HFFc6 (cell line): ENCODE data around the gene RXFP2. TPM values are rescaled to one million over a fixed set of nuclear protein-coding genes. Genes with fewer than 3 reads are reported as not detected.

ENCODE experiments used
- DNase-seq: peaks from one replicate; pipeline ENCODE4 v3.0.0-alpha.2; 2018
- H3K27ac Mint-ChIP-seq: 2 replicates; pipeline ENCODE4 v1.8.0; 2020; ENCODE audit warnings: mild to moderate bottlenecking, mixed read lengths
- H3K27me3 Mint-ChIP-seq: 2 replicates; pipeline ENCODE4 v1.8.0; 2021; ENCODE audit warnings: mild to moderate bottlenecking, moderate library complexity, mixed read lengths; ENCODE audit not compliant: insufficient read depth
- H3K36me3 Mint-ChIP-seq: 2 replicates; pipeline ENCODE4 v1.8.0; 2021; ENCODE audit warnings: low read depth, mixed read lengths
- H3K4me1 Mint-ChIP-seq: 2 replicates; pipeline ENCODE4 v1.8.0; 2020; ENCODE audit warnings: low read depth, mixed read lengths
- H3K4me3 Mint-ChIP-seq: 2 replicates; pipeline ENCODE4 v1.8.0; 2020; ENCODE audit warnings: mild to moderate bottlenecking, moderate library complexity, mixed read lengths
- H3K9me3 Mint-ChIP-seq: 2 replicates; pipeline ENCODE4 v1.8.0; 2020; ENCODE audit warnings: mild to moderate bottlenecking, mixed read lengths
- total RNA-seq, 6 experiments: library from RNA; stranded (reverse); fragmentation: NEBNext Ultra II Directional; extraction: Animal tissue kit (Norgen Biotek cat#: 25700); gene quantifications; 2 replicates in 1 of 6; 3 replicates in 5 of 6; pipeline ENCODE4 v1.2.3, GENCODE V29; 2021
- TF ChIP-seq, protein P1 (sequence below): fragments of 200-600 bp; sonication (generic); IDR thresholded peaks from 2 replicates; pipeline ENCODE4 v1.5.0; 2021; ENCODE audit warnings: antibody characterized with exemption, mild to moderate bottlenecking

RXFP2 gene
- total RNA-seq, 6 experiments from 2014 or later, result not detected

DNA sequence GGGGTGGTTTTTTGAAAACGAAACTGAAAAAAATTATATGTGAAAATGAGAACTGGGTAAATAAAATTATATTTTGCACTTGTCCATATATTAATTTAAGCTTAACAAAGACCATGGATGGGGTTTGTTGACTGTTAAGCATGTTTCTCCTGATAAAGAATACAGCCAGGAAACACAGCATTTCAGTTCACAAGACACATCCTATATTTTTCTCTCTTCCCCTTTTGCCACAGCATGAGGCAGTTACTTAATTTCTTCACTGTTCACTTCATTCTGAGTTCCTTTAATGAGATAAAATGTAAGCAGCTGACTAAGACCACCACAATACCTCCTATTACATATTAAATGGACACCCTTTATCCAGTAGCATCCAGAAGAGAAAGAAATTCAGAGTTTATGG, 64.0 kb downstream of the RXFP2 start:
- Mint-ChIP-seq H3K27me3 (peaks cover 3% of the 10 kb centered on the region), H3K9me3 (no peaks in the 10 kb centered on the region), H3K4me3 (no peak overlapping the region), H3K4me1 (peaks cover 5% of the 10 kb centered on the region; the same call in 1 of the 2 replicates), H3K36me3 (no peaks in the 10 kb centered on the region), H3K27ac (no peak overlapping the region)
- TF ChIP-seq, protein P1, sequence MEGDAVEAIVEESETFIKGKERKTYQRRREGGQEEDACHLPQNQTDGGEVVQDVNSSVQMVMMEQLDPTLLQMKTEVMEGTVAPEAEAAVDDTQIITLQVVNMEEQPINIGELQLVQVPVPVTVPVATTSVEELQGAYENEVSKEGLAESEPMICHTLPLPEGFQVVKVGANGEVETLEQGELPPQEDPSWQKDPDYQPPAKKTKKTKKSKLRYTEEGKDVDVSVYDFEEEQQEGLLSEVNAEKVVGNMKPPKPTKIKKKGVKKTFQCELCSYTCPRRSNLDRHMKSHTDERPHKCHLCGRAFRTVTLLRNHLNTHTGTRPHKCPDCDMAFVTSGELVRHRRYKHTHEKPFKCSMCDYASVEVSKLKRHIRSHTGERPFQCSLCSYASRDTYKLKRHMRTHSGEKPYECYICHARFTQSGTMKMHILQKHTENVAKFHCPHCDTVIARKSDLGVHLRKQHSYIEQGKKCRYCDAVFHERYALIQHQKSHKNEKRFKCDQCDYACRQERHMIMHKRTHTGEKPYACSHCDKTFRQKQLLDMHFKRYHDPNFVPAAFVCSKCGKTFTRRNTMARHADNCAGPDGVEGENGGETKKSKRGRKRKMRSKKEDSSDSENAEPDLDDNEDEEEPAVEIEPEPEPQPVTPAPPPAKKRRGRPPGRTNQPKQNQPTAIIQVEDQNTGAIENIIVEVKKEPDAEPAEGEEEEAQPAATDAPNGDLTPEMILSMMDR, result no peak
- DNase-seq, result no peak

DNA sequence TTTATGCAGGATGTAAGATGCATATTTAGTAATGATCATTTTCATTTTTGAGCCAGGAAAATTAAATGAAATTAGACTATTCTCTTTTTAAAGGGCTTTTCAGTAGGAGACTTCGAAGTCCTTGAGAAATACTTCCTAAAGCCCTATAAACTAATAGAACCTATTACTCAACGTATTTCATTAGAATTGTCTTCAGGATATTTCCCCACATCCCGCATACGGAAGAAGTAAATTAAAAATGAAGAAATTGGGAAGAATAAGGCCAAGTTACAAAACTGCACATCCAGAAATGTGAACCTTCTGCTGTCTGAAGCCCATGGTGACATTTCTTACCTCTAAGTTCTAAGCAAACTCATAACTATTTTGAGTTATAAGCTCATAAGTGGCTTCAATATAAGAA, 66.5 kb downstream of the RXFP2 start:
- Mint-ChIP-seq H3K4me3 (no peak overlapping the region), H3K9me3 (peaks cover 9% of the 10 kb centered on the region), H3K4me1 (peaks cover 5% of the 10 kb centered on the region; the same call in 1 of the 2 replicates), H3K36me3 (no peaks in the 10 kb centered on the region; the same call in 1 of the 2 replicates), H3K27me3 (peaks cover 3% of the 10 kb centered on the region), H3K27ac (no peak overlapping the region)
- DNase-seq, result no peak
- TF ChIP-seq, protein P1, result no peak

DNA sequence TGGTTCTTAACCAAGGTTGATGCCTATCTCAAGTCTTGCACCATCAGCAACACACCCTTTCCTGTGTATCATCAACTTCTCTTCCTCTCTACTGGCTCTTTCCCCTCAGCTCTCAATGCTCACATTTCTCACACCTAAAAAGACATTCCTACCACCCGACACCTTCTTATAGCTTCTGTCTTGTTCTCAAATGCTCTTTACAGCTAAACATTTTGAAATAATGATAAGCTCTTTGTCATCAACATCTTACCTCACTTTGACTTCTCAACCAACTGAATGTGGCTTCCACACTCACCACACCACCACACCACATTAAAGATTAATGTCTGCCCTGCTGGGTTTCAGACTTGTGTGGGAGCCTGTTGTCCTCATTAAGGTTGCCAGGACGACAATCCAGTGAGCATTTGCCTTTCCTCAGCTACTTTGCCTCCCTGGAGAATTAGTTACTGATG, 67.8 kb downstream of the RXFP2 start:
- TF ChIP-seq, protein P1, result no peak
- DNase-seq, result no peak
- Mint-ChIP-seq H3K27me3 (peaks cover 3% of the 10 kb centered on the region; the same call in 1 of the 2 replicates), H3K36me3 (no peaks in the 10 kb centered on the region; the same call in 1 of the 2 replicates), H3K4me1 (peaks cover 5% of the 10 kb centered on the region; the same call in 1 of the 2 replicates), H3K9me3 (peaks cover 9% of the 10 kb centered on the region), H3K4me3 (no peak overlapping the region), H3K27ac (no peak overlapping the region)

DNA sequence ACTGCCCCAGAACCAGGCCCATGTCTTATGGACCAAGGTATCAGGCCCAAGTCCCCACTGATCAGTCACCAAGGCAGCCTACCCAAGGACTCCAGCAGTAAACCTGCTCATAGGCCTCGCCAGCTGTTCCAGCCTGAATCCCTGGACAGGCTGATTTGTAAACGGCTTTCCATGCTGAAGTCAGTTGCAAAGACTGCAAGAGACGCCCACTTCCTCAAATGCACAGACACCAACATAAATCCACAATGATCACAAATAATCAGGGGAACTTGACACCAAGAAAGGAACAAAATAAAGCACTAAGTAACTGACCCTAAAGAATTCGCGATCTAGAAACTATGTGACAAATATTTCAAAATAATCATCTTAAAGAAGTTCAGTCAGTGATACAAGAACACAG, 75.2 kb downstream of the RXFP2 start:
- TF ChIP-seq, protein P1, result no peak
- Mint-ChIP-seq H3K4me3 (no peak overlapping the region), H3K4me1 (no peaks in the 10 kb centered on the region), H3K36me3 (peaks cover 8% of the 10 kb centered on the region), H3K27me3 (peaks cover 1% of the 10 kb centered on the region; the same call in 1 of the 2 replicates), H3K27ac (no peak overlapping the region), H3K9me3 (peaks cover 17% of the 10 kb centered on the region)
- no peak for DNase-seq

DNA sequence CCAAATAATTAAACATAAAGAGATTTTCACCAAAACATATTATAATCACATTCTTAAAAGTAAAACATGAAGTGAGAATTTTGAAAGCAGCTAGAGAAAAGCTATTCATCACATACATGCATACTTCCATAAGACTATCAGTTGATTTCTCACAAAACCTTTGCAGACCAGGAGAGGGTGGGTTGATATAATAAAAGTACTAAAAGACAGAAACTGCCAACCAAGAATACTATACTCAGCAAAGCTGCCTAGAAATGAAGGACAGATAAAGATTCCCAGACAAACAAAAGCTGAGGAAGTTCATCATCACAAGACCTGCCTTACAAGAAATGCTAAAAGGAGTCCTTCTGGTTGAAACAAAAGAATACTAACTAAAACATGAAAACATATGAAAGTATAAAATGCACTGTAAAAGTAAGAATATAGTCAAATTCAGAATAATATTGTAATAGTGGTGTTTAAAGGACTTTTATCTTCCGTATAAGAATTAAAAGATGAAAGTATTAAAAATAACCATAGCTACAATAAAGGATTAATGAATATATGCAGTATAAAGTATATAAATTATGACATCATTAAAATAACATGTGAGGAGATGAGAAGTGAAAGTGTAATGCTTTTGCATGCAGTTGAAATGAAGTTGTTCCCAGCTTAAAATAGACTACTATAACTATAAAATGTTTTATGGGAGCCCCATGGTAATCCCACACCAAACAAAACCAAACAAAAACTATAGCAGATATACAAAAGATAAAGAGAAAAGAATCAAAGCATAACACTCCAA, 76.2 kb downstream of the RXFP2 start:
- Mint-ChIP-seq H3K36me3 (peaks cover 8% of the 10 kb centered on the region), H3K27me3 (peaks cover 1% of the 10 kb centered on the region; the same call in 1 of the 2 replicates), H3K4me1 (no peaks in the 10 kb centered on the region), H3K4me3 (no peak overlapping the region), H3K9me3 (peaks cover 9% of the 10 kb centered on the region), H3K27ac (no peak overlapping the region)
- TF ChIP-seq, protein P1, result no peak
- no peak for DNase-seq
